Astrocyte of the spinal cord (primary cell): Measurements from ENCODE around the gene MAP7D2.
A peak's percentile ranks its signal among the peaks of the same experiment; 100 is the strongest.

Source experiments
- DNase-seq: peaks from one replicate; pipeline ENCODE4 v3.0.0; 2011; ENCODE audit warnings: low read depth, low spot score
- H3K4me3 ChIP-seq: 2 replicates; pipeline ENCODE4 v1.5.1; 2011; ENCODE audit warnings: low read depth, mild to moderate bottlenecking, low read length, moderate library complexity
- CTCF ChIP-seq: IDR thresholded peaks from 2 replicates; pipeline ENCODE4 v1.5.1; 2012; ENCODE audit warnings: low read depth, mild to moderate bottlenecking, low read length, inconsistent platforms
- in situ Hi-C: cut with HindIII; loops from 2 replicates; pipeline ENCODE4 v1.10.0; 2017; ENCODE audit warnings: low sequenced_read_pairs

MAP7D2 gene

GRCh38 chrX:19990556-19991349 is 126.0 kb downstream of the MAP7D2 start, which contains the start of gene BCLAF3:
BCLAF3 (minus strand) TSS chrX:19991061; CDS start chrX:19970264, 20,797 bp downstream.
- H3K4me3 ChIP-seq = peak within 1 kb of the TSS; percentile 59
- peak; percentile 61 for TF ChIP-seq CTCF
- in situ Hi-C loops = no loop called here
- peak; percentile 85 for DNase-seq

DNA sequence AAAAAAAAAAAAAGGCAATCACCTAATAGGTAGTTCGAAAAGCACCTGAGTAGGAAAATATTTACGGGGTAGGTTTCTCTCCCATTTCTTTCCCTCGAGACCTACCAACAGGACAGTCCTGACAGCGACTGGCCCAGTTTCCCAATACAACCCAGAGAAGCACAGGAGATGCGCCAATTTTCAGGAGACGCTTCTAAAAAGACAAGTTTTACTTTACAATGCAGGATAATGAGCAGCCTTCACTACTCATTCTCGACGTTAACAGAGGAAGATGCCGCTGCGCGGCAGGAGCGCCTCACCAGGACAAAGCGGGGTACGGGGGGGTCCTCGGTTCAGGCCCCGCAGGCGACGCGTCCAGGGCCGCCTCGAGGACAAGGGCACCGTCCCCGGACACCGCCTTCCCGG is 126.6 kb downstream of the MAP7D2 start:
- TF ChIP-seq CTCF = no peak
- H3K4me3 ChIP-seq = peak overlapping the region; percentile 59
- no peak for DNase-seq
- in situ Hi-C loops = no loop called here

GRCh38 chrX:19987856-19988255 is 128.9 kb downstream of the MAP7D2 start:
- TF ChIP-seq CTCF = no peak
- no peak for DNase-seq
- no peak overlapping the region for H3K4me3 ChIP-seq
- in situ Hi-C loops = no loop called here

DNA sequence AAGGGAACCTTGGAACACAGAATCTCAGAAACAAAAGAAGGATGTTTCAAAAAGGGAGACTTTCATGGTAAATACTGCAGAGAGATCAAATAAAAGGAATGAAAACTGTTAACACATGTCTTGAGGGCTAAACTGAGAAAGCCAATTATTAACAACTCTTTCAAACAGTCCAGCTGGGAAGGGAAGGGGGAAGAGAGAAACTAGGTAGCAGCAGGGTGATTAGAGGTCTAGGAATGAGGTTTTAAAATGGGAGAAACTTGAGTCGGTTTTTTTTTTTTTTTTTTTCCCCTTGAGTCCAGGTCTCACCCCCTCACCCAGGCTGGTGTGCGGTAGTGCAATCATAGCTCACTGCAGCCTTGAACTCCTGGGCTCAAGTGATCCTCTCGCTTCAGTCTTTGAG is 130.2 kb downstream of the MAP7D2 start:
- in situ Hi-C loops = no loop called here
- TF ChIP-seq CTCF = no peak

GRCh38 chrX:19981947-19982346 is 134.8 kb downstream of the MAP7D2 start:
- DNase-seq = no peak
- H3K4me3 ChIP-seq = no peak overlapping the region
- TF ChIP-seq CTCF = no peak
- in situ Hi-C loops = no loop called here

More for the DNA sequence above, 130.2 kb downstream of the MAP7D2 start:
- no peak overlapping the region for H3K4me3 ChIP-seq
- DNase-seq = no peak

GRCh38 chrX:19975845-19976244 is 140.9 kb downstream of the MAP7D2 start:
- no peak for DNase-seq
- no peak for TF ChIP-seq CTCF
- in situ Hi-C loops = no loop called here
- H3K4me3 ChIP-seq = no peak overlapping the region
